Cerebellar cortex (tissue), 1 donor: Measurements from ENCODE around the gene NCOR1.
"Not testable (repeated sequence)": the region's sequence is repeated elsewhere in the genome, so short reads cannot be mapped to it uniquely, and the experiment has no call there.

Experiments
- DNase-seq: peaks from one replicate; pipeline ENCODE4 v3.0.0-alpha.2; 2015; ENCODE audit warnings: low spot score

Gene NCOR1

DNA sequence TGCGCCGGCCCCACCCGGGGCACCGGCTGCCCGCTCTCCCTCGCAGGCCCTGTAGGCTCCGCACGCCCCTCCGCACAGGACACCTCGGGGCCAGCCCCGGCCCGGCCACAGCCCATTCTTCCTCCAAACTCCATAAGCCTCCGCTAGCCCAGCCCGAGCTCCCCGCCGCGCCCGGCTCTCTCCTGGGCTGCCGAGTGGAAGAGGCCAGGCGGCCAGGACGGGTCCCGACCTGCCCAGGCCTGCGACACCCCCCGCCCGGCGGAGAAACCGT, 397 bp downstream of the NCOR1 start:
- DNase-seq: peak; percentile 42

DNA sequence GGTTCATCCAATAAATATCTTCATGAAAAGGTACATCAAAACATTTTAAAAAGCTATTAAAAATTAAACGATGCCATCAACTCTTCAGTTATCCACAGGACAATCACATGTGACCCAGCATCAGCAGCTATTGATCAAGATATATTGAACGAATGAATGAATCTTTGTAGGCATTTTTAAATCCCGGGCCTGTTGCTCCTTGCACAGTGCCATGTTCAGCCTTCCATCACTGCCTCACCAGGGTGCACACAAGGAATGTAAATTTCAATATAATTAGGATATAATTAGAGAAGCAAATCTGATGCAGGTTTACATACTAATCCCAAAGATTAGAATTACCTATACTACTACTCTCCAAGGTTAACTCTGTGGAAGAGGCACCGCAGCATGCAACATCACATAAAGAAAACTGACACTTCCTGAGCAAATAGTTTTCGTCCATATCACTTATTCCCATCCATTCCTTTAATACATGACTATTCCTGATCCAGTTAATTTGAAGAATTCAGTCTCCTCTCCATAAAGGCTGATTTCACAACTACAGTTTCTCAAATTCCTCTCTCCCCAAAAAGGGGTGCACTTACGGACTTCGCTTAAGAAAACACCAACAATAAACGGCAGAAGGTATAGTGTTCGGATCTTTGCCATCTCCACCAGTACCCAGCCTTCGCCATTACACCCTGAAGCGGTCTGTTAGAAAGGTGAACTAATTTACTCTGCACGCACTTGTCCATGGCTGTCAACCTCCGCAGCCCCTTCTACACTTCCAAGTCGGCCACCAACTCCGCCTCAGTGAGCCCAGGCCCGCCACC, 938 bp downstream of the NCOR1 start:
- DNase-seq: peak; percentile 41

DNA sequence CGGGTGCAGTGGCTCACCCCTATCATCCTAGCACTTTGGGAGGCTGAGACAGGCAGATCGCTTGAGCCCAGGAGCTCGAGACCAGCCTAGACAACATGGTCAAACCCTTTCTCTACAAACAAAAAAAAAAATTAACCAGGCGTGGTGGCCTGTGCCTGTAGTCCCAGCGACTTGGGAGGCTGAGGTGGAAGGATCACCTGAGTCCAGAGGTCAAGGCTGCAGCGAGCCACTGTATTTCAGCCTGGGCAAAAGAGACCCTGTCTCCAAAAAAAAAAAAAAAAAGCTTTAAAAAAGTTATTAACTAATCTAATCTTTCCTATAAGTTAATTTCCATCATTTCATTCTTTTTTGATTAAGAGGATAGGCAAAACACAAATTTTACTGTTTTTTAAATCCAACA, 2.5 kb downstream of the NCOR1 start:
- no peak for DNase-seq

DNA sequence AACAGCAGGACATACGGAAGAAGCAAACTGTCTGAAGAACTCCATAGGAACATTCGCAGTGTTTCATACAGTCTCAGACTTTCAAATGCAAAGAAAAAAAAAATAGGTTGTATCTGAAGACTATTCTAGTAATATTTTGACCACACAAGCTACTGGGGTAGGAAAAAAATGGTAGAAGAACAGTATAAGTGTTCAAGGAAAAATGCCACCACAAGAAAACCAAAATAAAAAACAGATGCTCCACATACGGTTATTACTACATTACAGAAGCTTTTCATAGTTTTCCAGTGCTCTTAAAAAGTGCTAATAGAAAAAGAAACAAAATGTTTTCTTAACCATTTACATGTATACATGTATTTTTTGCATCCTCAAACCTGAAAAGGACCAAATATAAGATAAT, 3.7 kb downstream of the NCOR1 start:
- no peak for DNase-seq

DNA sequence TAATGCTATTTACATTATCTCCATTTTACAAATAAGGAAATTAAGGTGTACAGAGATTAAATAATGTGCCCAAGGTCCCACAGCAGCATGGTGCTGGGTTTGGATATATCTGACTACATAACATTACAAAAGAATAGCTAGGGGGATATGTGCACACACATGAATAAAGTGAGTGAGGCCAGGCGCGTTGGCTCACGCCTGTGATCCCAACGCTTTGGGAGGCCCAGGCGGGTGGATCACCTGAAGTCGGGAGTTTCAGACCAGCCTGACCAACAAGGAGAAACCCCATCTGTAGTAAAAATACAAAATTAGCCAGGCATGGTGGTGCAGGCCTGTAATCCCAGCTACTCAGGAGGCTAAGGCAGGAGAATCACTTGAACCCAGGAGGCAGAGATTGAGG, 10.6 kb downstream of the NCOR1 start:
- not testable (repeated sequence) for DNase-seq

DNA sequence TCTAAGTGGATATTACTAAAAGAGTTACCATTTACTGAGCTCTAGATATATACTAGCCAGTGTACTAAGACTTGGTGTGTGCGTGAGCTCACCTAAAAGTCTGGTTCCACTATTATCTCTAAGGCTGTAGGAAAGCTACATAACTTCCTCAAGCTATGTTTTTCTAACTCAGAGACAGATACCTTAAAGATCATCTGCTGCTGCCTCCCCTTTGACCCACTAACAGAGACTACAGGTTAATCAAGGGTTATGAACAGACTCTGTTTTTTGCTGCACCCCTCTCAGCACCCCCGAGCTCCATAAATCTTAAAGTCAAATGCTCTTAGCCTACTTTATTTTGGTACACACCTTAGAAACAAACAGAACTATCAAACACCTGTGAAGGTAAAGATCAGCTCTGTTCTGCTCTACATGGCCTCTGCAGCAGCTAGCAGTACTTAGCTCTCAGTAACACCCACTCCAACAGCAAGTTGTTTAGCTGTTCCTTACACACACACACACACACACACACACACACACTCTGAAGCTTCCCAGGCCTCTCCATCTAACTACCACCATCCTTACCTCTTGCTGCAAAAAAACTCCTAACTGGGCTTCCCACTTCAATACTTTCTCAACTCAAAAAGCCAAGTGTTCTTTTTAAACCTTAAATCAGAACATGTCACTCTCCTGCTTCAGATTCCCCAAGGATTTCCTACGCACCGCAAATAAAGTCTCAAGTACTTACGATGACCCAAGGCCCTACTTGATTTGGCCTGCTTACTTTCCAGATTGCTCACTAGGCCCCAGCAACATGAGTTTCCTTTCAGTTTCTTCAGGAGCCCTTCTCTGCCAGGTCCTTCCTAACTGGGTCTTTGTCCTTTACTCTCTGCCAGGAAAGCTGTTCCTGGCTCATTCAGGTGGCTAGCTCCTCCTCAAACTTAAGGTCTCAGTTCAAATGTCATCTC, 12.5 kb downstream of the NCOR1 start:
- DNase-seq: not testable (repeated sequence)

DNA sequence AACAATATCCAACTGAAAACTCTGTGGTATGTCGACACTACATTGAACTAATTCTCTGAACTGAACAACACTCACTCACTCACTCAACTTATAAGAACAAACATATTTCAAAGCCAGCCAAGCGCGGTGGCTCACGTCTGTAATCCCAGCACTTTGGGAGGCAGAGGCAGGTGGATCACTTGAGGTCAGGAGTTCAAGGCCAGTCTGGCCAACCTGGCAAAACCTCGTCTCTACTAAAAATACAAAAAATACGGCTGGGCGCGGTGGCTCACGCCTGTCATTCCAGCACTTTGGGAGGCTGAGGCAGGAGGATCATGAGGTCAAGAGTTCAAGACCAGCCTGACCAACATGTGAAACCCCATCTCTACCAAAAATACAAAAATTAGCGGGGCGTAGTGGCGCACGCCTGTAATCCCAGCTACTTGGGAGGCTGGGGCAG, 13.6 kb downstream of the NCOR1 start:
- not testable (repeated sequence) for DNase-seq

DNA sequence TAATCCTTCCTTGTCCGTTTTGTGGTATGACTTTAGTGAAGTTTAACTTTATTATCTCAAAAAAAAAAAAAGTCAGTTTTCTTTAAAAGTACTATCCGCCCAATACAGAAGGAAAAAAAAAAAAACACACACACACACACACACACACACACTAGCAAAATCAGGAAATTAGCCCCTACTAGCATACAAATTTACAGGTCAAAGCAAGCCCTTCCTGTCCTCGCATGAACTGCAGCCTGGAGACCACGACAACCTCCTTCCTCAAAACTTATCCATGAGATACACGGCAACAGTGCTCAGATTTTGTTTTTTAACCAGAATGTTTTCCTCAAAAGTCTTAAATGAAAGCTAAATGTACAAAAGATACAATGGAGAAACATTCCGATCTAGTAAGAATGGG, 16.2 kb downstream of the NCOR1 start:
- peak; percentile 32 for DNase-seq

DNA sequence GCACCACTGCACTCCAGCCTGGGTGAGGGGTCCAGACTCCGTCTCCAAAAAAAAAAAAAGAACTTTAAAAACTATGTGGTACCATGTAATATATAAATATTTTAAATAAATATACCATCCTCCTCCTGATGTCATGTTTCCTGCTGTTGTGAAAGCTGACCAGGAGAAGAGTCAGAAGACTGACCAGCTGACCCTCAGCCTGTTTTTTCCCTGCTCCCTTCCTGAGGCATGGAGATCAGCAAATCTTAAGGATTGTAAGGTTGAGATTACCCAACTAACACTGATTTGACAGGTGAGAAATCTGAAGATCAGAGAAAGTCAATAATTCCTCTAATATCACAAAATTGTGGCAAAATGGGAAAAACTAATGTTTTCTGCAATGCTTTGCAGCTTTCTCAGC, 18.1 kb downstream of the NCOR1 start:
- no peak for DNase-seq

DNA sequence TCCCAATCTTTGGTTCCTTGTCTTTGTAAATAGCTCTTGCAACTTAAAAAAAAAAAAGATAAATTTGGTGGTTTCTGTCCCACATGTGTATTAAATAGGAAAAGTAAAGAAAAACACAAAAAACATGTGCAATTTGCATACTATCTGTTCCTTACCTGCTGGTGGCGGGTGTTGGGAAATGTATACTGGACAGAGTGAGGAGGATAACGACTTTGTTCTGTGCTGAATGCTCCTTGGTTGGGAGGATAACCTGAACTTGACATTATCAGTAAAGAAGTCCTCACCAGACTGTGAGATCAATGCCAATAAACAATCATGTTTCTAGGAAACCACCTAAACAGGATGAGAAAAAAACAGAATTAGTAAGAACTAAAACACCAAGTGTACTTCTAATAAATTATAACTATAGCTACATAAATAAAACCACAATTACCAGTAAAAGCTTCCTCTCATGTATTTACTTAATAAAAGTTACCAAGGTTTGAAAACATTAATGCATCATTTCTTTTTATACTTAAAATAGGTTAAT, 21.0 kb downstream of the NCOR1 start:
- DNase-seq: not testable (repeated sequence)

DNA sequence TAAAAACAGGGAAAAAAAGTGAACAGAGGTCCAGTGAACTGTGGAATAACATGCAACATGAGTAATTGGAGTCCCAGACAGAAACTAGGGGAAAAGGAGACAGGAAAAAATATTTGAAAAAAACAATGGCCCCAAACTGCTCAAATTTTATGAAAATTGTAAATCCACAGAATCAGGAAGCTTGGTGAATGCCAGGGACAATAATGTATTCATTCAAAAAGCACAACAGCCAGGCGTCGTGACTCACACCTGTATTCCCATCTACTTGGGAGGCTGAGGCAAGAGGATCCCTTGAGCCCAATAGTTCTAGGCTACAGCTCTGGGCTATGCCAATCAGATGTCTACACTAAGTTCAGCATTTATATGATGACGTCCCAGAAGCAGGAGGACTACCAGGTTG, 23.7 kb downstream of the NCOR1 start:
- no peak for DNase-seq

DNA sequence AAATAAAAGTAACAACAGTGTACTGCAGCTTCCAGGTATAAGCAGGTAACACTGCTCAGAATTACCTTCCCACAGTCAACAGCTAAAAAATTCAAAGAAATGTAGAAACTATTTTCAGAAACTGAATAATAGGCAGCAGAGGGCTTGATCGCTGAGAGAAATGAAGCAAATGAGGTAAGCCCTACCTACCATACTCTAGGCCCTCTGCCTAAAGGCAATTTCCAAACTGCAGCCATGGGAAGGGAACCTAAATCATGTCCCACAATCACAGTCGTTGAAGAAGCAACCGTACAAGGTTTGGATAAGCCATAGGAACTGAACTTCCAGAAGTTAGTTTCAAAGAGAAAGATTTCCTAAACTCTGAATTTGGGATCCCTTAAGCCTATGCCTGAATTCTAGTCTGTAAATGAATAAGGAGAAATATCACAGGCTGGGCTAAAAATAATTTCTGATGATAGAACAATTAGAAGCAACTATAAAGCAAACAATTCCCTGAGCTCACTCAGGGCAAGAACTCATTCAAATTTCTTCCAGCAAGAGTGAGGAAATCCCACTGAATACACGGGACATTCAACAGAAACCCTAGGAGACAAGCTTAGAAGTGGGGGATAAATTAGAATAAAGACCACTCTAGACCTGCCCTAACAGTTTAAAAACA, 24.5 kb downstream of the NCOR1 start:
- no peak for DNase-seq

DNA sequence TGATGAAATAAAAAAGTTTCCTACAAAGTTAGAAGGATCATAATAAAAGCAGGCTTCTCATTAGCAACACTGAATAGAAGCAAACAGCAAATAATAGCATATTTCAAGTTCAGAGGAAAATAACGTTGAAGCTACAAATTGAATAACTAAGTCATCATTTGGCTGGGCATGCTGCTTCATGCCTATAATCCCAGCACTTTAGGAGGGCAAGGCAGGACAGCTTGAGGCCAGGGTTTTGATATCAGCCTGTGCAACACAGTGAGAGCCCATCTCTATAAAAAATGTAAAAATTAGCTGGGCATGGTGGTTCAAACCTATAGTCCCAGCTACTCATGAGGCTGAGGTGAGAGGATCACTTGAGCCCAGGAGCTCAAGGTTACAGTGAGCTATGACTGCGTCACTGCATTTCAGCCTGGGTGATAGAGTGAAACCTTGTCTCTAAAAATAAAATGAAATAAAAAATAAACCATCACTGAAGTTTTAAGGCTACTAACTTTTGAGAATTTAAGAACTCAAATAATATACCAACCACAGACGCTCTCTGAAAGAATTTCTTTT, 25.5 kb downstream of the NCOR1 start:
- DNase-seq: no peak

DNA sequence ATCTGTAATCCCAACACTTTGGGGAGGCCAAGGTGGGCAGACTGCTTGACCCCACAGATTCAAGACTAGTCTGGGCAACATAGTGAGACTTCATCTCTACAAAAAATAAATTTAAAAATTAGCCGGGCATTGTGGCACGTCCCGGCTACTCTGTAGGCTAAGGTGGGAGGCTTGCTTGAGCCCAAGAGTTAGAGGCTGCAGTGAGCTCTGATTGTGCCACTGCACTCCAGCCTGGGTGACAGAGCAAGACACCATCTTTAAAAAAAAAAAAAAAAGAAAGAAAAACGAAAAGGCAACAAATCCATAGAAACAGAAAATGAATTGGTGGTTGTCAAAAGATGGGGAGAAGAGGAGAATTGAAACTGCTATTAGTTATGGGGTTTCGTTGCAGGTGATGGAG, 27.7 kb downstream of the NCOR1 start:
- DNase-seq: no peak

DNA sequence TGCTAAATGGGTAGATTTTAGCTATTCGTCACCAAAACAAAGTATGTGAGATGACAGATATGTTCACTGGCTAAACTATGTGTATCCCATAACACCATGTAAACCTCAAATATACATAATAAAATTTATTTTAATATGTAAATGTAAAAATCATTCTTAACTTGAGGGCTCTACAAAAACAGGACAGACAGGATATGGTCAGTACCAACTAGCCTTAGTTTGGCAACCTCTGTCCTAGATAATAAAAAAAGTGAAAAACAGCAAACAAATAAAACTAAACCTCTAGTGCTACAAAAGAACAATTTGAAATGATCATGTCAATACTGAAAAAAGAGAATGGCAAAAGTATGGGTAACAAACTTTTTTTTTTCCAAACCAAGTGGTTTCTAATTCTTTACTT, 33.8 kb downstream of the NCOR1 start:
- DNase-seq: no peak

DNA sequence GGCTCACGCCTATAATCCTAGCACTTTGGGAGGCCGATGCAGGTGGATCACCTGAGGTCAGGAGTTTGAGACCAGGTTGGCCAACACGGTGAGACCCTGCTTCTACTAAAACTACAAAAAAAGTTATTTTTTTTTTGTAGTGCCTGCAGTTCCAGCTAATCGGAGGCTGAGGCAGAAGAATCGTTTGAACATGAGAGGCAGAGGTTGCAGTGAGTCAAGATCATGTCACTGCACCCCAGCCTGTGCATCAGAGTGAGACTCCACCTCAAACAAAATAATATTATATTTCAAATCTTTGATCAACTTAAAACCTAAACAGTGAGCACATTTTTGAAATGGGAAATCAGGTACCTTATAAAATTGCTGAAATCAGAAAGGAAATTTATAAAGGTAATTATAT, 36.5 kb downstream of the NCOR1 start:
- DNase-seq: no peak

DNA sequence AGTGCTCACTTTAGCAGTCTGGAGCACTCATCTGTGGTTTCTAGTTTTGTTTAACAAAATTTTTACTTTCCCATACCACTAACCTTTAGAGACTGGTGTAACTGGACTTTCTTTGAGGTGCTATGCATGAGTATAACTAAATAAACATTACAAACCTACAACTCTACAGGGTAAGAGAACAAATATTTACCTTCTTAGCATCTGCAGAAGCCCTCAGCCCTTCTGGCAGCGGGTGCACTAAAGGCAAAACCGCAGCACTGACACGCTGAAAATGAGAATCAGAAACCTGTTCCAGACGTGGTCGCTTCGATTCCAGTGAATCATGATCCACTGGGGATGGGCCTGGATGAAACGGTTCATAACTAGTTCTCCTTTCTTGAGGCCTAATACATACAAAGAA, 43.7 kb downstream of the NCOR1 start:
- no peak for DNase-seq

DNA sequence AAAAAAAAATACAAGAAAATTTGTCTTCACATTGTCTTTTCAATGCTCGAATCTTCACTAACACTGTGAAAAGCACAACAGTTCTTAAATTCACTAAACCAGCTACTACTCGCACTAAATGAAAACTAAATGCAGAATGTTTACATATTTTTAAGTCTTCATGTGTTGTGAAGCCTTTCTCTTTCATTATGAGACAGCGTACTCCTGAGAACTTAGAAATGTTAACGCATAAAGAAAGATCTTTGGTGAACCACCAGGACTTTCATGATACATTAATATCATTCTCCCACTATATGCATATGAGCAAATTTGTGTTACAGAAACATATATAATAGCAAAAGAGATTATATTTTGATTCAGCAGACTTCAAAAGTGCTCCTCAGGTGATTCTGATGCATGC, 48.6 kb downstream of the NCOR1 start:
- DNase-seq: not testable (repeated sequence)

DNA sequence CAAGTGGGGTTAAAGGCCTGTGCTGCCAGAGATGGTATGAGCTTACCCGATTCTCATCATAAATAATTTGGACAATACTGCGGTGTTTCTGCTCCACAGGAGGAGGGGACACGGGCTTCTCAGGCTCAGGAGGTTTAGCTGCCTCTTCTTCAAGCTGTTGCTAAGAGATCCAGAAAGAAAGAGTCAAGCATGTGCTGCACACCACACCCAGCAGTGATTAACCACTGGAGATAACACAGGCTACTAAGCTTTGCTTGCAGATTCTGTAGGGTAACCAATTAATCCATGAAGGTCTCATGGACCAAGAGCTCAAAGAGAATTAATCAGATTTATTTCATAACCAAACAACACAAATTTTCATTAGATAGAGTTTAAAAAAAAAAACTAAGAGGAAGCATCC, 56.6 kb downstream of the NCOR1 start:
- DNase-seq: no peak

DNA sequence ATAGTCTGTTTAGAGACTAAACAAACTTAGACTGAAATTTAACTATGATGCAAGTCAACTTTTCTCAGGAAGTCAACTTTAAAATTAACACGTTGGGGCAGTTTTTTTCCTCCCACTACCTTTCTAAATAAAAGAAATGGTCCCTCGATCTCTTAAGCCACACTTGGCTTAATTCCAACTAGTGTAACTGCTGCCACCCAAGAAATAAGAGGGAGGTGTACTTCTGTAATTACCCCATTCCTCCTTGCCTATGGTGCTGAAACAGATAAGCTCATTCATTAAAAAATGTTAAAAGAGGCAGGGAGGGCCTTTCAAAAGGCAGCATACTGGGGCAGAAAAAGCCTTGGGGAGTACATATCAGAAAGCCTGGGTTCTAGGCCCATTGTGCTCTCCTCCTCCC, 59.8 kb downstream of the NCOR1 start:
- no peak for DNase-seq

DNA sequence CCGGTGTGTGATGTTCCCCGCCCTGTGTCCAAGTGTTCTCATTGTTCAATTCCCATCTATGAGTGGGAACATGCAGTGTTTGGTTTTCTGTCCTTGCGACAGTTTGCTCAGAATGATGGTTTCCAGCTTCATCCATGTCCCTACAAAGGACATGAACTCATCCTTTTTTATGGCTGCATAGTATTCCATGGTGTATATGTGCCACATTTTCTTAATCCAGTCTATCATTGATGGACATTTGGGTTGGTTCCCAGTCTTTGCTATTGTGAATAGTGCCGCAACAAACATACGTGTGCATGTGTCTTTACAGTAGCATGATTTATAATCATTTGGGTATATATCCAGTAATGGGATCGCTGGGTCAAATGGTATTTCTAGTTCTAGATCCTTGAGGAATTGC, 63.0 kb downstream of the NCOR1 start:
- DNase-seq: not testable (repeated sequence)

DNA sequence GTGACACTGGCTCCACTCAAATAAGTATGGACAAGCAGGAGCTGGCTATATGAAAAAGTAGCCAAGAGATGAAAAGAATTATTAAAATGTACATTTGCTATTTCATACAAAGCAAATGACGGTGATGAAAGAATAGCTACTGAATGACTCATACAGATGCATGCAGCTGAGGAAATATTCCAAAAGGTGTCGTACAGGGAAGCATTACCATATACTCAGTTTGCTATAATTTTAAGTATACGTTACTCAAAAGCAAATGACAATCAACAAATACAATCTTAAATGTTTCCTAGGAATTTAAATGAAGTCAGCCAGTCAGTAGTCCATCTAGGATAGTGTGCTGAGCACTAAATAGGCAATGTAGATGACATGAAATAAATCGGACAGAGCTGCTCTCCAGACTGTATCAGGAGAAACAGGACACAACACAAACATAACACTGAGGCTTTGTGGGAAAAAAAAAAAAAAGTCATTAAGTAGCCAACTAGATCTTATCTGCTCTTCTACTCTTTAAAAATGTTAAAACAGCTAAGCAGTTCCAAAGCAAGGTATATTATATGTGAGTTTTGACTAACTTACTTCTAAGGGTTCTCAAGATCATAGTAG, 65.0 kb downstream of the NCOR1 start:
- no peak for DNase-seq
